Keratinocyte (primary cell): ENCODE measurements around the gene SP7. TPM values are rescaled to one million over a fixed set of nuclear protein-coding genes. Genes with fewer than 3 reads are reported as not detected.

ENCODE experiments used
- DNase-seq: peaks from one replicate; pipeline ENCODE4 v3.0.0-alpha.2; 2011; ENCODE audit warnings: low read depth, missing footprints, low spot score
- FAIRE-seq: peaks from 2 replicates; lab custom pipeline; 2011; peaks lifted over from hg19 to GRCh38; lab: Jason Lieb, UNC
- H2AFZ ChIP-seq: 2 replicates; pipeline ENCODE4 v1.6.0; 2012; ENCODE audit warnings: low read length, control low read depth, inconsistent platforms; ENCODE audit not compliant: control insufficient read depth
- H3K27ac ChIP-seq: 2 replicates; pipeline ENCODE4 v1.5.1; 2011; ENCODE audit warnings: low read length; ENCODE audit not compliant: control insufficient read depth, insufficient read depth
- H3K27me3 ChIP-seq: 3 replicates; pipeline ENCODE4 v1.6.0; 2011; ENCODE audit warnings: low read length; ENCODE audit not compliant: control insufficient read depth, insufficient read depth; ENCODE audit errors: extremely low read depth
- H3K36me3 ChIP-seq, 2 experiments: 2 replicates in 1 of 2; 3 replicates in 1 of 2; pipeline ENCODE4 v1.5.1; 2011; ENCODE audit warnings: low read length in 2 of 2, mild to moderate bottlenecking in 1 of 2; ENCODE audit not compliant: control insufficient read depth in 2 of 2, insufficient read depth in 2 of 2; ENCODE audit errors: extremely low read depth in 1 of 2
- H3K4me1 ChIP-seq: 3 replicates; pipeline ENCODE4 v1.5.1; 2011; ENCODE audit warnings: low read length; ENCODE audit not compliant: control insufficient read depth, insufficient read depth; ENCODE audit errors: extremely low read depth
- H3K4me2 ChIP-seq: 3 replicates; pipeline ENCODE4 v1.6.0; 2011; ENCODE audit warnings: low read depth, low read length; ENCODE audit not compliant: control insufficient read depth, insufficient read depth; ENCODE audit errors: extremely low read depth
- H3K4me3 ChIP-seq, 3 experiments: fragments of 200-600 bp in 1 of 3; sonication (generic) in 1 of 3; 2 replicates in 2 of 3; 3 replicates in 1 of 3; pipeline ENCODE4 v1.5.1; 2011 to 2016; ENCODE audit warnings: low read length in 3 of 3, mild to moderate bottlenecking in 3 of 3, control low read depth in 2 of 3, inconsistent platforms in 1 of 3, low read depth in 1 of 3, mixed read lengths in 1 of 3, mixed run types in 1 of 3, moderate library complexity in 1 of 3; ENCODE audit not compliant: control insufficient read depth in 2 of 3, insufficient read depth in 2 of 3; ENCODE audit errors: extremely low read depth in 1 of 3
- H3K79me2 ChIP-seq: 2 replicates; pipeline ENCODE4 v1.6.0; 2012; ENCODE audit warnings: low read length; ENCODE audit not compliant: control insufficient read depth, insufficient read depth
- H3K9ac ChIP-seq: 3 replicates; pipeline ENCODE4 v1.6.0; 2011; ENCODE audit warnings: low read length; ENCODE audit not compliant: control insufficient read depth, insufficient read depth; ENCODE audit errors: extremely low read depth
- H3K9me1 ChIP-seq: 3 replicates; pipeline ENCODE4 v1.6.0; 2011; ENCODE audit warnings: low read length; ENCODE audit not compliant: control insufficient read depth, insufficient read depth; ENCODE audit errors: extremely low read depth
- H3K9me3 ChIP-seq: 2 replicates; pipeline ENCODE4 v1.5.1; 2012; ENCODE audit warnings: low read depth, low read length; ENCODE audit not compliant: control insufficient read depth
- H4K20me1 ChIP-seq: 3 replicates; pipeline ENCODE4 v1.6.0; 2011; ENCODE audit warnings: low read length; ENCODE audit not compliant: control insufficient read depth, insufficient read depth; ENCODE audit errors: extremely low read depth
- EZH2 ChIP-seq: IDR thresholded peaks from one replicate; pipeline ENCODE4 v1.6.1; 2012; ENCODE audit warnings: inconsistent platforms, mild to moderate bottlenecking, low read length, moderate library complexity
- dilution Hi-C: fragments of 300-500 bp; cut with MboI; formaldehyde crosslinking; loops from one replicate; pipeline ENCODE4 v1.7.0; 2020; ENCODE audit warnings: low sequenced_read_pairs; ENCODE audit not compliant: extremely low pct_ligation_motif_present
- polyA plus RNA-seq, 5 experiments: library from polyadenylated mRNA; depleted of rRNA in 3 of 5; stranded (reverse) in 3 of 5; stranded (forward) in 1 of 5; unstranded in 1 of 5; fragments of >200 nt; gene quantifications; 1 replicate in 1 of 5; 2 replicates in 3 of 5; 3 replicates in 1 of 5; pipeline versions ENCODE4 v1.2.1 to v1.2.3, GENCODE V29; 2011 to 2012; ENCODE audit warnings: missing spikeins in 2 of 5, low read depth in 1 of 5, low replicate concordance in 1 of 5
- TF ChIP-seq, protein P1 (sequence below), 3 experiments: IDR thresholded peaks in 1 of 3; conservative IDR thresholded peaks in 1 of 3; optimal IDR thresholded peaks in 1 of 3; 2 replicates in 2 of 3; 3 replicates in 1 of 3; pipeline versions ENCODE3 to v1.5.1; 2011; ENCODE audit warnings: low read length in 3 of 3, mild to moderate bottlenecking in 3 of 3, moderate library complexity in 2 of 3, control low read depth in 1 of 3, inconsistent platforms in 1 of 3; ENCODE audit not compliant: insufficient read depth in 2 of 3; ENCODE audit errors: extremely low read depth in 1 of 3

Gene SP7
- polyA plus RNA-seq, 1 donor (not counting 4 experiments of a cell fraction or from before 2014, with no cell fraction given) = not detected

DNA sequence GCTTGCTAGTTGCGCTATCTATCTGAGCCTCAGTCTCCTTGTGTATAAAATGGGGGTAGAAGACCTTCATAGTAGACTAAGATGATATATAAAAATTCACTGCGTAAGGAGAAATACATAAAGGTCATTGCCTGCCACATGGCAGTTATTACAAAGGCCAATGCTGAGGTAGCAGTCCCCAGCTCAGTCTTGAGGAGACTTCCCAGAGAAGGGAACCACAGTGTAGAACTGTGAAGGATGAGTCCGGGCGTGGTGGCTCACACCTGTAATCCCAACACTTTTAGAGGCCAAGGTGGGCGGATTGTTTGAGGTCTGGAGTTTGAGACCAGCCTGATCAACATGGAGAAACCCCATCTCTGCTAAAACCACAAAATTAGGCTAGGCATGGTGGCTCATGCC is 17.1 kb upstream of the SP7 start:
- H3K4me3 ChIP-seq = no peak overlapping the region
- no peaks in the 10 kb centered on the region for H4K20me1 ChIP-seq
- H3K36me3 ChIP-seq = no peaks in the 10 kb centered on the region
- H3K27ac ChIP-seq = no peak overlapping the region
- no peak overlapping the region for H2AFZ ChIP-seq
- no peaks in the 10 kb centered on the region for H3K27me3 ChIP-seq
- no peaks in the 10 kb centered on the region for H3K9me3 ChIP-seq
- peaks cover 9% of the 10 kb centered on the region for H3K4me1 ChIP-seq
- H3K9ac ChIP-seq = no peak overlapping the region
- no peak for TF ChIP-seq EZH2
- TF ChIP-seq, protein P1, sequence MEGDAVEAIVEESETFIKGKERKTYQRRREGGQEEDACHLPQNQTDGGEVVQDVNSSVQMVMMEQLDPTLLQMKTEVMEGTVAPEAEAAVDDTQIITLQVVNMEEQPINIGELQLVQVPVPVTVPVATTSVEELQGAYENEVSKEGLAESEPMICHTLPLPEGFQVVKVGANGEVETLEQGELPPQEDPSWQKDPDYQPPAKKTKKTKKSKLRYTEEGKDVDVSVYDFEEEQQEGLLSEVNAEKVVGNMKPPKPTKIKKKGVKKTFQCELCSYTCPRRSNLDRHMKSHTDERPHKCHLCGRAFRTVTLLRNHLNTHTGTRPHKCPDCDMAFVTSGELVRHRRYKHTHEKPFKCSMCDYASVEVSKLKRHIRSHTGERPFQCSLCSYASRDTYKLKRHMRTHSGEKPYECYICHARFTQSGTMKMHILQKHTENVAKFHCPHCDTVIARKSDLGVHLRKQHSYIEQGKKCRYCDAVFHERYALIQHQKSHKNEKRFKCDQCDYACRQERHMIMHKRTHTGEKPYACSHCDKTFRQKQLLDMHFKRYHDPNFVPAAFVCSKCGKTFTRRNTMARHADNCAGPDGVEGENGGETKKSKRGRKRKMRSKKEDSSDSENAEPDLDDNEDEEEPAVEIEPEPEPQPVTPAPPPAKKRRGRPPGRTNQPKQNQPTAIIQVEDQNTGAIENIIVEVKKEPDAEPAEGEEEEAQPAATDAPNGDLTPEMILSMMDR (optimal IDR thresholded peaks at IDR 0.05 in 1 of 3, IDR thresholded peaks at IDR 0.05 in 1 of 3, conservative IDR thresholded peaks at IDR 0.05 in 1 of 3; ENCODE audit: extremely low read depth in 1 of 3, insufficient read depth in 2 of 3, low read length in 3 of 3) = no peak
- no peak for FAIRE-seq
- DNase-seq = no peak
- H3K4me2 ChIP-seq = no peak overlapping the region
- no peaks in the 10 kb centered on the region for H3K9me1 ChIP-seq
- H3K79me2 ChIP-seq = no peaks in the 10 kb centered on the region
- dilution Hi-C loops = no loop called here

DNA sequence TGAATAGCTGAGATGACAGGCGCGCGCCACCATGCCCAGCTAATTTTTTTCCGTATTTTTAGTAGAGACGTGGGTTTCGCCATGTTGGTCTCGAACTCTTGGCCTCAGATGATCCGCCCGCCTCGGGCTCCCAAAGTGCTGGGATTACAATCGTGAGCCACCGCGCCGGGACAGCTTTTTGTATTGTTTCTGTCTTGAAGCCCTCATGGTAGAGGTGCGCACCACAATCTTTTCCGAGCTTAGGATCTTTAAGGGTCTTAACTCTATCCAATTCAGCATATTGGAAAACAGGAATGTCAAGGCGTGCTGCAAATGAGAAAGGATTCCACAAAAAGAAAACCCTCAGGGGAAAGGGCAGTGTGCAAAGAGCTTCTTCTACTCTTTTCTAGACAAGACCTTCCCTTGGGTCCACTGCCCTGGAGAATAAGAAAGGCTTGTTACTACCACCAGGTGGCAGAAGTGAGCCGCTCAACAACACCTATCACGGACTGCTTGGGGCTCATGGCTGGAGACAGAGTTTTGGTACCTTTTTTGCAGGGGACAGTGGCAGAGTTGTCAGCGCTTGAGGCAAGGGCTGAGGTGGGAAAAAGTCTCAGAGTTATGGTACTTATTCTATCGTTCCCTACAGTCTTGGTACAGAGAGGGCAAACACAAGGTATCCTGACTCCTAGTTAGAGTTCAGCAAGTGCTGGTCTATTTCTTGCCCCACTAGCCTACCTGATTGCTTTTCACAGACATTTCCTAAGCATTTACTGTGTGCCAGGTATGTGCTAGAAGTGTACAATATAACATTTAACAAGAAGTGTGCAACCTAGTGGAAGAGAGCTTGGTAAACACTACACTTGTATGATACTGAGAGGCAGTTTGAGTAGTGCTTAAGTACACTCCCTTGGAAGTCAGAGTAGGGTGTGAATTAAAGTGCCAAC is 16.4 kb upstream of the SP7 start:
- FAIRE-seq = peak; percentile 36
- Histone ChIP-seq H3K79me2 (no peaks in the 10 kb centered on the region), H3K4me1 (peaks cover 9% of the 10 kb centered on the region), H3K9ac (no peak overlapping the region), H4K20me1 (no peaks in the 10 kb centered on the region), H3K4me3 (no peak overlapping the region), H3K9me1 (no peaks in the 10 kb centered on the region), H3K4me2 (no peak overlapping the region), H3K9me3 (no peaks in the 10 kb centered on the region), H3K27ac (no peak overlapping the region), H3K27me3 (no peaks in the 10 kb centered on the region), H2AFZ (peak overlapping the region; percentile 22), H3K36me3 (no peaks in the 10 kb centered on the region)
- no peak for TF ChIP-seq EZH2
- TF ChIP-seq, protein P1 (optimal IDR thresholded peaks at IDR 0.05 in 1 of 3, IDR thresholded peaks at IDR 0.05 in 1 of 3, conservative IDR thresholded peaks at IDR 0.05 in 1 of 3; ENCODE audit: extremely low read depth in 1 of 3, insufficient read depth in 2 of 3, low read length in 3 of 3) = peak; percentile 78 to 84 (median 80)
- DNase-seq = peak; percentile 67
- dilution Hi-C loops = no loop called here
